Endothelial cell (in vitro differentiated cells): Measurements from ENCODE around the gene PSMD8. TPM values are rescaled to one million over a fixed set of nuclear protein-coding genes. Genes with fewer than 3 reads are reported as not detected.

ENCODE experiments used
- DNase-seq: peaks from one replicate; pipeline ENCODE4 v3.0.0; 2021; ENCODE audit warnings: low spot score
- H3K27ac Mint-ChIP-seq: one replicate; pipeline ENCODE4 v1.8.0; 2021; ENCODE audit warnings: mixed read lengths, inconsistent platforms; ENCODE audit not compliant: unreplicated experiment
- H3K27me3 Mint-ChIP-seq: one replicate; pipeline ENCODE4 v1.8.0; 2021; ENCODE audit warnings: mild to moderate bottlenecking, moderate library complexity, mixed read lengths, inconsistent platforms; ENCODE audit not compliant: unreplicated experiment
- H3K36me3 Mint-ChIP-seq: one replicate; pipeline ENCODE4 v1.8.0; 2021; ENCODE audit warnings: mild to moderate bottlenecking, low read depth, mixed read lengths, inconsistent platforms; ENCODE audit not compliant: unreplicated experiment
- H3K4me1 Mint-ChIP-seq: one replicate; pipeline ENCODE4 v1.8.0; 2021; ENCODE audit warnings: mild to moderate bottlenecking, mixed read lengths, inconsistent platforms; ENCODE audit not compliant: unreplicated experiment
- H3K4me3 Mint-ChIP-seq: one replicate; pipeline ENCODE4 v1.8.0; 2021; ENCODE audit warnings: mild to moderate bottlenecking, mixed read lengths, inconsistent platforms; ENCODE audit not compliant: unreplicated experiment
- H3K9me3 Mint-ChIP-seq: one replicate; pipeline ENCODE4 v1.8.0; 2021; ENCODE audit warnings: mixed read lengths, inconsistent platforms; ENCODE audit not compliant: unreplicated experiment
- total RNA-seq: library from RNA; stranded (reverse); fragmentation: NEBNext Ultra II Directional; extraction: Animal tissue kit (Norgen Biotek cat#: 25700); gene quantifications from one replicate; pipeline ENCODE4 v1.2.1, GENCODE V29; 2021; ENCODE audit not compliant: unreplicated experiment
- TF ChIP-seq, protein P1 (sequence below): fragments of 200-600 bp; sonication (generic); IDR thresholded peaks from one replicate; pipeline ENCODE4 v1.5.0; 2021; ENCODE audit warnings: antibody characterized with exemption; ENCODE audit not compliant: unreplicated experiment

Gene PSMD8
- total RNA-seq, 1 donor from 2014 or later: 137 TPM

DNA sequence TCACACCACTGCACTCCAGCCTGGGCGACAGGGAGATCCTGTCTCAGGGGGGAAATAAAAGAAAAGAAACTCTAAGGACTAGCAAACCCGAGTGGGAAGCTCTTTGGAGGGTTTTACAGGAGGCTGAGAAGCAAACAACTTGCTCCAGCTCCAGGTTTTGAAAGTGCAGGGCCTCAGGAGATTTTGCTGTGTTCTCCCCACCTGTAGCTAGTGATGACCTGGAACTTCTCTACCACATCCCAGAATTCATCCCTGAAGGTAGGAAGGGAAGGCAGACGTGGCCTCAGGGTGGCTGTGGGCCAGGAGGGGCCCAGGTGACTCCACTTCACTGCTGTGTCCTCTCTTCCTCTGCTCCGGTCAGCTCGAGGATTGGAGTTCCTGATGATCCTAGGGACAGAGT is 16.3 kb upstream of the PSMD8 start:
- H3K9me3 Mint-ChIP-seq: no peaks in the 10 kb centered on the region
- H3K36me3 Mint-ChIP-seq: peaks cover 6% of the 10 kb centered on the region
- no peak for DNase-seq
- peaks cover 21% of the 10 kb centered on the region for H3K27me3 Mint-ChIP-seq
- H3K4me1 Mint-ChIP-seq: peaks cover 7% of the 10 kb centered on the region
- TF ChIP-seq, protein P1, sequence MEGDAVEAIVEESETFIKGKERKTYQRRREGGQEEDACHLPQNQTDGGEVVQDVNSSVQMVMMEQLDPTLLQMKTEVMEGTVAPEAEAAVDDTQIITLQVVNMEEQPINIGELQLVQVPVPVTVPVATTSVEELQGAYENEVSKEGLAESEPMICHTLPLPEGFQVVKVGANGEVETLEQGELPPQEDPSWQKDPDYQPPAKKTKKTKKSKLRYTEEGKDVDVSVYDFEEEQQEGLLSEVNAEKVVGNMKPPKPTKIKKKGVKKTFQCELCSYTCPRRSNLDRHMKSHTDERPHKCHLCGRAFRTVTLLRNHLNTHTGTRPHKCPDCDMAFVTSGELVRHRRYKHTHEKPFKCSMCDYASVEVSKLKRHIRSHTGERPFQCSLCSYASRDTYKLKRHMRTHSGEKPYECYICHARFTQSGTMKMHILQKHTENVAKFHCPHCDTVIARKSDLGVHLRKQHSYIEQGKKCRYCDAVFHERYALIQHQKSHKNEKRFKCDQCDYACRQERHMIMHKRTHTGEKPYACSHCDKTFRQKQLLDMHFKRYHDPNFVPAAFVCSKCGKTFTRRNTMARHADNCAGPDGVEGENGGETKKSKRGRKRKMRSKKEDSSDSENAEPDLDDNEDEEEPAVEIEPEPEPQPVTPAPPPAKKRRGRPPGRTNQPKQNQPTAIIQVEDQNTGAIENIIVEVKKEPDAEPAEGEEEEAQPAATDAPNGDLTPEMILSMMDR: no peak
- H3K27ac Mint-ChIP-seq: no peak overlapping the region
- H3K4me3 Mint-ChIP-seq: no peak overlapping the region

DNA sequence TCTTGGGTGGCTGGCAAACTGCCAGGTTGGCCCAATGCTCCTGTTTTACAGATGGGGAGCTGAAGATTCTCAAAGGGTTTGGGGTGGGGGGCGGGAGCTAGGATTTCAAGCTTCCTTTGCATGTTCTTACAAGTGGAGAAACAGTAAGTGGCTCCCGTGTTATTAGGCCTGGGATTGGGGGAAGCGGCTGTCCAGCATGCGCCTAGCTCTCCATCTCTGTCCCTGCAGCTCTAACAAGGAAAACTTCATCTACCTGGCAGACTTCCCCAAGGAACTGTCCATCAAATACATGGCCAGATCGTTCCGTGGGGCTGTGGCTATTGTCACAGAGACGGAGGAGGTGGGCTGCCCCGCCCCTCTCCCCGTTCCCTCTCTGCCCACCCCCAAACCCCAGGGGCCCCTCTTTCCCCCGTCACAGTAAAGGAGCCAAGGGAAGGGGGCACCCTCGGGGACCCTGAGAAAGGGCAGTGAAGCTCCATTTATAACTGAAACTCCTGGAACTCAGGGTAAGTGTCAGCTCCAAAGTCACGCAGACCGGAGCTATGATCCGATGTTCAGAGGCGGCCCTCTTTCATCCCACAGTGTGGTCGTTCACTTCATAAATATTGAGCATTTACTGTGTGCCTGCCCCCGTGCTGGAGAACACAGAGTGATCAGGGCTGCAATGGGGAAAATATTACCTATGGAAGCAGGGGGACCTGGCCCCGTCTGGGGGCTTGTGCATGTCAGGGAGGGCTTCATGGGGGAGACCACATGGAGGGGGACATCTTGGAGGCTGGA is 14.9 kb upstream of the PSMD8 start:
- peaks cover 23% of the 10 kb centered on the region for H3K27me3 Mint-ChIP-seq

DNA sequence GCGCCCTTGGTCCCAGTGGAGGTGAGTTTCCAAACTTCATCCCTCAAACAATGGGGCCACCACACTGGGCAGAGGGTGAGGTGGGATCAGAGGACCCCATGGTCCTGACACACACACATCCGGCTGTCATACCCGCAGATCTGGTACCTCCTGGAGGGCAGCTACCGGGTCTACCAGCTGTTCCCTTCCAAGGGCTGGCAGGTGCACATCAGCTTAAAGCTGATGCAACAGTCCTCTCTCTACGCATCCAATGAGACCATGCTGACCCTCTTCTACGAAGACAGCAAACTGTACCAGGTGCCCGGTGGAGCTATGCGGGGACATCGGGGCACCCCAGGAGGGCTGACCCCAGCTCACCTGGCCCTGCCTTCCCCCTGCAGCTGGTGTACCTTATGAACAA is 14.0 kb upstream of the PSMD8 start:
- peaks cover 24% of the 10 kb centered on the region for H3K27me3 Mint-ChIP-seq
- H3K9me3 Mint-ChIP-seq: no peaks in the 10 kb centered on the region
- TF ChIP-seq, protein P1: no peak
- peaks cover 7% of the 10 kb centered on the region for H3K4me1 Mint-ChIP-seq
- H3K4me3 Mint-ChIP-seq: peak overlapping the region; percentile 86
- peaks cover 6% of the 10 kb centered on the region for H3K36me3 Mint-ChIP-seq
- DNase-seq: no peak
- no peak overlapping the region for H3K27ac Mint-ChIP-seq

More for the DNA sequence above, 14.9 kb upstream of the PSMD8 start:
- H3K4me3 Mint-ChIP-seq: no peak overlapping the region
- H3K4me1 Mint-ChIP-seq: peaks cover 7% of the 10 kb centered on the region
- H3K27ac Mint-ChIP-seq: no peak overlapping the region
- DNase-seq: no peak
- H3K9me3 Mint-ChIP-seq: no peaks in the 10 kb centered on the region
- H3K36me3 Mint-ChIP-seq: peaks cover 6% of the 10 kb centered on the region
- TF ChIP-seq, protein P1: no peak

DNA sequence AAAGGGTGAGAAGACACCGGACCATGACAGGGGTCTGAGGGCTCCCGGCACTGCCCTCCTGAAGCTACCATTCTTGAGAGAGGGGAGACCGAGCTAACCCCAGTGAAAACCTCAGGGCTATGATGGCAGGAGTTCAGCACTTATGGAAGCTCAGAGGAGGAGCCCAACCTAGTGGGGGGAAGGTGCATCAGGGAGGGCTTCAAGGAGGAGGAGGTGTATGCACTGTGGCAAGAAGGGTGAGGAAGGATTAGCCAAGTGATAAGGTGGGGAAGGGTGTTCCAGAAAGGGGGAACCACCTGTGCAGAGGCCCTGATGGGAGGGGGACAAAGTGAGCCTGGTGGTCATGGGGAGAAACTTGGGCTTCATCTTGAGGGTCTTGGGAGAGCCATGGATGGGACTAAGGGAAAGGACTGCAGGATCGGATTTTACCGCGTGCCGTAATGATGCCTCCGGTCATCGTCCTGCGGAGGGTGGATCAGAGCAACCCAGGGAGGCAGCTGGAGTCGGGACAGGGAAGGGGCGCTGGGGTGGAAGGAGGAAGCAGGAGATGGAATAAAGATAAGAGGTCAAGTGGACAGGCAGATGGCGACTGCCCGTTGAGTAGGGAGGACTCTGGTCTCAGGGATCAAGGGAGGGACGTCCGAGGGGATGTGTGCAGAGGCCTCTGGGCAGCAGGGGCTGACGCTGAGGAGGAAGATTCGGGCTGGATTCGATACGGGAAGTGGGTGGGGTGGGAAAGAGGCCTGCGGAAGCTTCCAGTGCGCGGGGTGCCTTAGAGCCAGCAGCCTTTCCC is 13.3 kb upstream of the PSMD8 start:
- Mint-ChIP-seq H3K4me1 (peaks cover 7% of the 10 kb centered on the region), H3K4me3 (peak overlapping the region; percentile 86), H3K27me3 (peaks cover 24% of the 10 kb centered on the region), H3K9me3 (no peaks in the 10 kb centered on the region), H3K27ac (peak overlapping the region; percentile 18), H3K36me3 (peaks cover 6% of the 10 kb centered on the region)
- no peak for DNase-seq
- TF ChIP-seq, protein P1: no peak

DNA sequence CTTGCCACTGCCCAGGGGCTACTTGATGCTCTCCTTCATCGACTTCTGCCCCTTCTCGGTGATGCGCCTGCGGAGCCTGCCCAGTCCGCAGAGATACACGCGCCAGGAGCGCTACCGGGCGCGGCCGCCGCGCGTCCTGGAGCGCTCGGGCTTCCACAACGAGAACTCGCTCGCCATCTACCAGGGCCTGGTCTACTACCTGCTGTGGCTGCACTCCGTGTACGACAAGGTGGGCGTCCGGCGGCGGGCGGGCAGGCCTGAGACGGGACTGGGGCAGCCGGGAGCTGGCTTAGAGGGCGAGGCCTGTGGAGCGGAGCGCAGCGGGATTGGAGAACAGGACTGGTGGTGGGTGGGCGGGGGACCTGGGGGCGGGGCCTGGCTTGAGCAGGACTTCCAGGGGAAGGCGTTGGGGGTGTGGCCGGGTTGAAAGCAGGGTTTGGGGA is 12.7 kb upstream of the PSMD8 start:
- TF ChIP-seq, protein P1: no peak
- peak overlapping the region; percentile 86 for H3K4me3 Mint-ChIP-seq
- no peak overlapping the region for H3K27ac Mint-ChIP-seq
- peaks cover 6% of the 10 kb centered on the region for H3K36me3 Mint-ChIP-seq
- H3K27me3 Mint-ChIP-seq: peaks cover 24% of the 10 kb centered on the region
- no peaks in the 10 kb centered on the region for H3K9me3 Mint-ChIP-seq
- H3K4me1 Mint-ChIP-seq: peaks cover 7% of the 10 kb centered on the region
- DNase-seq: peak; percentile 77
